Aorta (tissue), 5 donors: Measurements from ENCODE around the gene TSPEAR. TPM values are rescaled to one million over a fixed set of nuclear protein-coding genes. Genes with fewer than 3 reads are reported as not detected.
A peak's percentile ranks its signal among the peaks of the same experiment; 100 is the strongest.

Experiments
- ATAC-seq: fragments of 200-7000 bp; cut with Tn5 transposase; one replicate; pipeline ENCODE4 v1.9.1; 2022; ENCODE audit warnings: moderate library complexity; ENCODE audit not compliant: low FRiP score
- DNase-seq, 2 donors: peaks; one replicate each; pipeline ENCODE4 v3.0.0-alpha.2; 2020
- H3K27ac ChIP-seq, 2 donors: one replicate each; pipeline ENCODE4 v1.5.1; 2013; ENCODE audit warnings: low read length in 2 of 2, mild to moderate bottlenecking in 2 of 2, moderate library complexity in 2 of 2, control low read depth in 1 of 2, inconsistent platforms in 1 of 2, low read depth in 1 of 2
- H3K27me3 ChIP-seq, 2 donors: one replicate each; pipeline ENCODE4 v1.6.1; 2013; ENCODE audit warnings: control low read depth in 1 of 2, low read length in 1 of 2, mild to moderate bottlenecking in 1 of 2, moderate library complexity in 1 of 2; ENCODE audit not compliant: insufficient read depth in 2 of 2, control insufficient read depth in 1 of 2
- H3K36me3 ChIP-seq, 2 donors: one replicate each; pipeline ENCODE4 v1.6.1; 2013; ENCODE audit warnings: control low read depth in 1 of 2, low read length in 1 of 2, mild to moderate bottlenecking in 1 of 2; ENCODE audit not compliant: insufficient read depth in 2 of 2, control insufficient read depth in 1 of 2
- H3K4me1 ChIP-seq, 2 donors: one replicate each; pipeline ENCODE4 v1.6.1; 2013; ENCODE audit warnings: low read length in 2 of 2, control low read depth in 1 of 2, mild to moderate bottlenecking in 1 of 2, moderate library complexity in 1 of 2; ENCODE audit not compliant: insufficient read depth in 2 of 2, control insufficient read depth in 1 of 2
- H3K4me3 ChIP-seq, 2 donors: one replicate each; pipeline ENCODE4 v1.5.1; 2013; ENCODE audit warnings: low read length in 2 of 2, control low read depth in 1 of 2, mild to moderate bottlenecking in 1 of 2
- H3K9me3 ChIP-seq: one replicate; pipeline ENCODE4 v1.6.1; 2013; ENCODE audit warnings: mild to moderate bottlenecking, low read length; ENCODE audit not compliant: control insufficient read depth
- WGBS, 2 donors: extraction: QIAGEN DNeasy Blood & Tissue Kit; methylation state at CpG; one replicate each; pipeline ENCODE4 v1.1.7; 2013; 5-methylcytosine and 5-hydroxymethylcytosine counted together
- intact Hi-C, 2 donors: fragments of 100-400 bp; cut with DNase I; formaldehyde crosslinking; loops; one replicate each; pipeline versions ENCODE4 v1.14.2 to v1.15.0; 2022
- polyA plus RNA-seq, 2 donors: library from polyadenylated mRNA; stranded (reverse); fragments of 200-250 nt; gene quantifications; one replicate each; pipeline ENCODE4 v1.2.3, GENCODE V29; 2013
- total RNA-seq, 2 donors: library from RNA; stranded (reverse); fragmentation: NEBNext Ultra II Directional; extraction: Animal tissue kit (Norgen Biotek cat#: 25700); gene quantifications; one replicate each; pipeline ENCODE4 v1.2.1, GENCODE V29; 2021
- donor health status: healthy with polysubstance abuse.
- donor health status: Bipolar disorder and iron deficiency.
- donor health status: DM: no; HTN: no; CAD: no.
- donor health status: DM: no; HTN: no; CAD: no.
- donor health status: DM: yes; HTN: yes; CAD: no.

The TSPEAR gene
- total and polyA plus RNA-seq, 4 donors = not detected

GRCh38 chr21:44487831-44488230, 223.5 kb downstream of the TSPEAR start:
- H3K4me3 ChIP-seq = no peak overlapping the region
- ATAC-seq = no peak
- 32 to 40% methylated on average over 4 of the region's 4 CpGs for WGBS, 2 donors

GRCh38 chr21:44486302-44486701, 225.1 kb downstream of the TSPEAR start:
- no peak overlapping the region for H3K27ac ChIP-seq
- no peaks in the 10 kb centered on the region for H3K27me3 ChIP-seq
- no peak overlapping the region for H3K4me3 ChIP-seq
- intact Hi-C loops = no loop called here
- peaks cover 2% of the 10 kb centered on the region for H3K9me3 ChIP-seq
- no peaks in the 10 kb centered on the region for H3K4me1 ChIP-seq
- DNase-seq (no peak), ATAC-seq (no peak)
- H3K36me3 ChIP-seq = no peaks in the 10 kb centered on the region
- 81 to 84% methylated on average over 16 of the region's 16 CpGs for WGBS, 2 donors

More at GRCh38 chr21:44487831-44488230, 223.5 kb downstream of the TSPEAR start:
- DNase-seq = no peak
- intact Hi-C loops = no loop called here
- Histone ChIP-seq H3K27me3 (peaks cover 0 to 2% of the 10 kb centered on the region in 2 donors), H3K9me3 (peaks cover 4% of the 10 kb centered on the region), H3K36me3 (no peaks in the 10 kb centered on the region), H3K27ac (no peak overlapping the region), H3K4me1 (no peaks in the 10 kb centered on the region)

- WGBS, 2 donors = 69 to 81% methylated on average over 10 of the region's 10 CpGs
- Histone ChIP-seq H3K4me3 (no peak overlapping the region), H3K9me3 (peaks cover 2% of the 10 kb centered on the region), H3K27ac (no peak overlapping the region), H3K27me3 (no peaks in the 10 kb centered on the region), H3K36me3 (no peaks in the 10 kb centered on the region), H3K4me1 (no peaks in the 10 kb centered on the region)
- ATAC-seq (no peak), DNase-seq (no peak)
- intact Hi-C loops = no loop called here
Observed at GRCh38 chr21:44485796-44486195, 225.6 kb downstream of the TSPEAR start.

GRCh38 chr21:44485254-44485793, 226.0 kb downstream of the TSPEAR start:
- H3K4me3 ChIP-seq = no peak overlapping the region
- H3K36me3 ChIP-seq = no peaks in the 10 kb centered on the region
- intact Hi-C loops = no loop called here
- no peaks in the 10 kb centered on the region for H3K4me1 ChIP-seq
- DNase-seq = peak in 1 of 2 donors; percentile 69
- no peak overlapping the region for H3K27ac ChIP-seq
- H3K27me3 ChIP-seq = no peaks in the 10 kb centered on the region
- H3K9me3 ChIP-seq = peaks cover 2% of the 10 kb centered on the region
- ATAC-seq = peak; percentile 82
- 70 to 73% methylated on average over 25 of the region's 25 CpGs for WGBS, 2 donors

GRCh38 chr21:44484498-44485253, 226.7 kb downstream of the TSPEAR start:
- Histone ChIP-seq H3K27me3 (no peaks in the 10 kb centered on the region), H3K36me3 (no peaks in the 10 kb centered on the region), H3K27ac (no peak overlapping the region), H3K4me1 (no peaks in the 10 kb centered on the region), H3K9me3 (peaks cover 2% of the 10 kb centered on the region), H3K4me3 (no peak overlapping the region)
- intact Hi-C loops = no loop called here
- DNase-seq = no peak
- no peak for ATAC-seq
- WGBS, 2 donors = 82 to 90% methylated on average over 30 to 43 of the region's 43 CpGs

GRCh38 chr21:44483288-44484237, 227.8 kb downstream of the TSPEAR start:
- no peak overlapping the region for H3K27ac ChIP-seq
- H3K4me1 ChIP-seq = no peaks in the 10 kb centered on the region
- DNase-seq (no peak), ATAC-seq (no peak)
- intact Hi-C loops = no loop called here
- H3K9me3 ChIP-seq = peaks cover 2% of the 10 kb centered on the region
- no peaks in the 10 kb centered on the region for H3K27me3 ChIP-seq
- WGBS, 2 donors = 80 to 82% methylated on average over 28 of the region's 28 CpGs
- no peak overlapping the region for H3K4me3 ChIP-seq
- H3K36me3 ChIP-seq = no peaks in the 10 kb centered on the region

GRCh38 chr21:44482581-44483287, 228.6 kb downstream of the TSPEAR start:
- ATAC-seq (no peak), DNase-seq (no peak)
- Histone ChIP-seq H3K4me1 (no peaks in the 10 kb centered on the region), H3K9me3 (no peaks in the 10 kb centered on the region), H3K36me3 (no peaks in the 10 kb centered on the region), H3K27me3 (no peaks in the 10 kb centered on the region), H3K27ac (no peak overlapping the region), H3K4me3 (no peak overlapping the region)
- 86% methylated on average over 14 of the region's 14 CpGs for WGBS, 2 donors
- intact Hi-C loops = no loop called here
